T47D (cell line): ENCODE data around the gene CTSA.

Experiments
- DNase-seq, 2 experiments: peaks; one replicate each; pipeline versions ENCODE4 v3.0.0 to v3.0.0-alpha.2; 2011 to 2012; ENCODE audit warnings: low read depth in 1 of 2, low spot score in 1 of 2
- JUND ChIP-seq: IDR thresholded peaks from 2 replicates; pipeline ENCODE4 v1.6.1; 2012; ENCODE audit warnings: low read depth
- in situ Hi-C: cut with HindIII; loops from 2 replicates; pipeline ENCODE4 v1.10.0; 2016; ENCODE audit warnings: low sequenced_read_pairs, low pct_unique_long_range_greater_than_20kb

Gene CTSA

GRCh38 chr20:45934046-45934585 is 43.0 kb downstream of the CTSA start:
- in situ Hi-C loops: no loop called here
- TF ChIP-seq JUND: no peak
- DNase-seq: peak in 1 of 2 experiments; percentile 64

GRCh38 chr20:45934586-45935415 is 43.7 kb downstream of the CTSA start, which contains the start of gene PCIF1:
Gene PCIF1 (plus strand): TSS chr20:45934683. CDS start chr20:45939000, 4,317 bp downstream.
- no peak for TF ChIP-seq JUND
- peak; percentile 99 for DNase-seq
- in situ Hi-C loops: no loop called here

- DNase-seq: no peak
- no peak for TF ChIP-seq JUND
- in situ Hi-C loops: no loop called here
Observed at GRCh38 chr20:45935416-45936046, 44.4 kb downstream of the CTSA start.

DNA sequence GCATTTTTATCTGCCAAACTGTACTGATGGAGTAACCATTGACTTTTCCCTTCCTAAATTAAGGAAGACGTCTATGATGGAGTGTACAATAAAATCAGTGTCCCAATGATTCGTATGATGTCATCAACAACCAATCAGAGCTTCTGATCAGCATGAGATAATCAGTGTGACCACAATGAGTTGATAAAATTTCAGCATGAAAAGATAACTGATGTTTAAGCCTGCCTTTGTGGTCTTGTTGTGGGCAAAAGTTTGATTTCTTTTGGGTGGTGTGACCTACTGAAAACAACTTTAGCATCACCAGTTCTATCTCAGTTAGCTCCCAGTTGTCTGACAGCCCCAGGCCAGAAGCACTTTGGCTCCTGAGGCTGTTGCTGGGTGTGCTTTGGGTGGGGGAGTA is 46.6 kb downstream of the CTSA start:
- no peak for TF ChIP-seq JUND
- in situ Hi-C loops: no loop called here
- no peak for DNase-seq

DNA sequence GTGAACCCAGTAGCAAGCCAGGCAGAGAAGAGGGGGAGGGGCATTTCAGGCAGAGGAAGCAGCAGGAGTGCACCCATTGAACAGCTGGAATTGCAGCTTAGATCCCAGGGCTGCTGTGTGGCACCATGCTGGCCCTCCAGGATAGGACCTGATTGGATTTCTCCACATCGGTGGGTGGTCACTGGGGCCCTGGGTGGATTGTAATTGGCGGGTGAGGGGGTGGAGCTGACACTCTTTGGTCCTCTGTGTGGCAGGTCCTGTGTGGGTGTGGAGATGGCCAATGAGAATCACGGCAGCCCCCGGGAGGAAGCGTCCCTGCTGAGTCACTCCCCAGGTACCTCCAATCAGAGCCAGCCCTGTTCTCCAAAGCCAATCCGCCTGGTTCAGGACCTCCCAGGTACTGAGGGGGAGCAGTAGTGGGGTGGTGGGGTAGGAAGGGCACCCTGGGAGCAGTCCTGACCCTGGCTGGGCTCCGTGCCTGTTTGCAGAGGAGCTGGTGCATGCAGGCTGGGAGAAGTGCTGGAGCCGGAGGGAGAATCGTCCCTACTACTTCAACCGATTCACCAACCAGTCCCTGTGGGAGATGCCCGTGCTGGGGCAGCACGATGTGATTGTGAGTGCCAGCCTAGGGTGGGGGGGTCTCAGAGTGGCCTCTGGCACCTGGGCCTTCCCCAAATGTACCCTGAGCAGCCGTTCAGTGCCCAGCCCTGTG is 47.7 kb downstream of the CTSA start:
- no peak for DNase-seq
- TF ChIP-seq JUND: no peak
- in situ Hi-C loops: no loop called here

- no peak for TF ChIP-seq JUND
- DNase-seq: no peak
- in situ Hi-C loops: no loop called here
Observed at GRCh38 chr20:45940053-45940452, 48.9 kb downstream of the CTSA start.

DNA sequence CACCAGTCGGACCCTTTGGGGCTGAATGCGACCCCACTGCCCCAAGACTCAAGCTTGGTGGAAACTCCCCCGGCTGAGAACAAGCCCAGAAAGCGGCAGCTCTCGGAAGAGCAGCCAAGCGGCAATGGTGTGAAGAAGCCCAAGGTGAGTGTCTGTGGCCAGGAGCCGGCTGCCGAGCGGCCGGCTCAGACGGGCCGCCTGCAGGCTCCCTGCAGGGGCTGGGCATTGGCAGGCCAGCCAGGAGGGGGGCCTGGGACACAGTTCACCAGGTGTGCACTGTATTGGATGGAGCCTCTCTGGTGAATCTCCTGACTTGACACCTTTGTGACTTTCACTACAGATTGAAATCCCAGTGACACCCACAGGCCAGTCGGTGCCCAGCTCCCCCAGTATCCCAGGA is 49.3 kb downstream of the CTSA start:
- no peak for DNase-seq
- TF ChIP-seq JUND: no peak
- in situ Hi-C loops: no loop called here

DNA sequence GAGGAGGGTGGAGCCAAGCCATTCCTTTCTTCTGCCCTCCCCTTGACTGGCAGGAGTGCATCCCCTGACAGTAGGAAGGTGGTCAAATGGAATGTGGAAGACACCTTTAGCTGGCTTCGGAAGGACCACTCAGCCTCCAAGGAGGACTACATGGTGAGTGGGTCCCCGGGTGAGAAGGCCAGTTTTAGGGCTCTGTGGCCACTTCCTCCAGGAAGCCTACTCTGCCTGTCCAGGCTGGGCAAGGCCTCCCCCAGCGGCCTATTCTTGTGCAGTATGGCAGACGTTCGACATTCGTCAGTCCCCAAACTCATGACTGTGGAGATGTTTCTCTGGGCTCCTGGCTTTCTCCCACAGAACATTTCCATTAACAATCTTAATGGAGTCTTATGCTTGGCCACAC is 52.5 kb downstream of the CTSA start:
- no peak for TF ChIP-seq JUND
- in situ Hi-C loops: no loop called here
- no peak for DNase-seq

DNA sequence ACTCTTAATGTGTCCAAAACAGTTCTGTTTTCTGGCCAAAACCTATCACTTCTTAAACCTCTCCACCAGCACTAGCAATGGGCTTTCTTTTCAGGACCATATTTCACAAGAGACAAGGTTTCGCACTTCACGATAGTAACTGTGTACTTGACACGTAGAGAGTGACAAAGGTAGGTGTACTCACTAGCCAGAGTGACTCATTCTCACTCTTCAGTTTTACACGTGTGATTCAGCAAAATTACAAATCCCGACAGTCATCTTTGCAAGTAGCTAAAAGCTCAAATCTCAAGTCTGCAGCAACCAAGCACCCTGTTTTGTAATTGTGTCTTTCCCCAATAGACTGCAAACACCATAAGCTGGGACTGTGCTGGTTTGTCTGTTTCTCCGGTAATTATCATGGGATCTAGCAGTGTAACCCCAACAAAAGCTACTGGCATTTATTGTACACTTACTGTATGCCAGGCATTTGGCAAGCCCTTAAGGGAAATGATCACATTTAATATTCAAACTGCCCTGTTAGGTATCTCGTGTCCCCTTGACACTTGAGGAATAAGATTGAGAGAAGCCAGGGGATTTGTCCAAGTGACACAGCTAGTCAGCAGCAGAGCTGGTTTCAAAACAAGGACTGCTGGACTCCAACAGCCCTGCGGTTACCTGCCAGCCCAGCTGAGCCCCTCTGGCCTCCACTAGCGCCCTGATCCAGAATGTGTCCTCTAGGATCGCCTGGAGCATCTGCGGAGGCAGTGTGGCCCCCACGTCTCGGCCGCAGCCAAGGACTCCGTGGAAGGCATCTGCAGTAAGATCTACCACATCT is 53.2 kb downstream of the CTSA start:
- no peak for DNase-seq
- no peak for TF ChIP-seq JUND
- in situ Hi-C loops: no loop called here

DNA sequence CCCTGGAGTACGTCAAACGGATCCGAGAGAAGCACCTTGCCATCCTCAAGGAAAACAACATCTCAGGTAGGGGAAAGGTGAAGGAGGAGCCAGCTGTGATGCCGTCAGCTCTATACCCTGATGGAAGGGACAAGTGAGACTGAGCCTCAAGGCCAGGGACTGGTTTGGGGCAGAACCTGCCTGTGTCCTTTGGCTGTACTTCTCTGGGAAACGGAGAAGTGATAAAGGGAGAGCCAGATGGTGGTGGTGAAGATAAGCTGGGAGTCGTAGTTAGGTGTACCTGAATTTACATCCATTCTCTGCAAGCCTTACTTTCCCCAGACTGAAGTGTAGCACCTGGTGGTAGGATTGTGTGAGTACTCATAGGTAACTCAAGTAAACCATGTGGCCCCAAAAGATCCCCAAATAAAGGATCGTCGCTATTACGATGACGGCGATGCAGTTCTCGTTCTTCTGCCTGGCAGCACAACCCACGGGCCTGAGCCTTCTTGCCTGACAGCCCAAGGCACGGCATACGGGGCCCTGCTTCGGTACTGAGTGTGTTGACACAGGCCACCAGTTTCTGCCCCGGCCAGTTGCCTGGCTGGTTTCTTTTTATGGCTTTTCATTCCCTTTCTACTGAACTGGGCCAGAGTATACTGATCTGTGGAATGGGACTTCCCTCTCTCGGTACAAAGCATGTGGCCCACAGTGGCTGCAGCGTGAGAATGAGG is 54.0 kb downstream of the CTSA start:
- no peak for TF ChIP-seq JUND
- in situ Hi-C loops: no loop called here
- DNase-seq: peak in 1 of 2 experiments; percentile 47

- in situ Hi-C loops: no loop called here
- no peak for DNase-seq
- TF ChIP-seq JUND: no peak
Observed at GRCh38 chr20:45945678-45946148, 54.6 kb downstream of the CTSA start.
